ENCODE results near the gene AGPAT2. TPM values are rescaled to one million over a fixed set of nuclear protein-coding genes. Genes with fewer than 3 reads are reported as not detected.

Gene AGPAT2
- total and polyA plus RNA-seq, 2 experiments from 2014 or later, result 125 to 242 TPM

GRCh38 chr9:136726631-136727191, 39.5 kb upstream of the AGPAT2 start:
- H3K27ac ChIP-seq, result peak overlapping the region; percentile 73
- H3K4me3 ChIP-seq, result peak overlapping the region; percentile 99

GRCh38 chr9:136726118-136726517, 38.9 kb upstream of the AGPAT2 start:
- Histone ChIP-seq H4K20me1 (ENCODE audit: insufficient read depth, poor library complexity, severe bottlenecking) (peaks cover 64% of the 10 kb centered on the region), H3K9me3 (ENCODE audit: low read depth) (no peaks in the 10 kb centered on the region), H3K27ac (peak overlapping the region; percentile 73), H3K4me3 (peak overlapping the region; percentile 19), H3K36me3 (replicated peaks; ENCODE audit: insufficient read depth, low read depth) (no peaks in the 10 kb centered on the region), H3K9me2 (replicated peaks; ENCODE audit: insufficient read depth) (no peaks in the 10 kb centered on the region), H3K79me2 (peaks cover 53% of the 10 kb centered on the region), H3K27me3 (no peaks in the 10 kb centered on the region), H3K4me1 (ENCODE audit: insufficient read depth) (peaks cover 23% of the 10 kb centered on the region), H2AFZ (no peak overlapping the region), H3K4me2 (peak overlapping the region; percentile 98)
- 62% methylated on average over 16 of the region's 16 CpGs for WGBS (ENCODE audit: low lambda C conversion rate, missing lambda C conversion rate)
- TF ChIP-seq EZH2phosphoT487 (IDR thresholded peaks at IDR 0.05; ENCODE audit: low read depth, severe bottlenecking, unreplicated experiment), result no peak
- no peak for TF ChIP-seq CTCF (IDR thresholded peaks at IDR 0.05; ENCODE audit: poor library complexity)
- TF ChIP-seq EZH2 (IDR thresholded peaks at IDR 0.05; ENCODE audit: borderline replicate concordance), result no peak
- no peak for DNase-seq (ENCODE audit: low spot score)

More at GRCh38 chr9:136726631-136727191, 39.5 kb upstream of the AGPAT2 start:
- WGBS (ENCODE audit: low lambda C conversion rate, missing lambda C conversion rate), result 18% methylated on average over 18 of the region's 18 CpGs
- H3K9me2 ChIP-seq (replicated peaks; ENCODE audit: insufficient read depth), result no peaks in the 10 kb centered on the region
- peak overlapping the region; percentile 98 for H3K4me2 ChIP-seq
- peaks cover 23% of the 10 kb centered on the region for H3K4me1 ChIP-seq (ENCODE audit: insufficient read depth)
- H4K20me1 ChIP-seq (ENCODE audit: insufficient read depth, poor library complexity, severe bottlenecking), result peaks cover 58% of the 10 kb centered on the region
- peak; percentile 72 for DNase-seq (ENCODE audit: low spot score)
- no peaks in the 10 kb centered on the region for H3K9me3 ChIP-seq (ENCODE audit: low read depth)
- peaks cover 55% of the 10 kb centered on the region for H3K79me2 ChIP-seq
- no peaks in the 10 kb centered on the region for H3K36me3 ChIP-seq (replicated peaks; ENCODE audit: insufficient read depth, low read depth)
- TF ChIP-seq CTCF (IDR thresholded peaks at IDR 0.05; ENCODE audit: poor library complexity) (peak; percentile 50), EZH2phosphoT487 (IDR thresholded peaks at IDR 0.05; ENCODE audit: low read depth, severe bottlenecking, unreplicated experiment) (no peak), EZH2 (IDR thresholded peaks at IDR 0.05; ENCODE audit: borderline replicate concordance) (no peak)
- no peaks in the 10 kb centered on the region for H3K27me3 ChIP-seq
- no peak overlapping the region for H2AFZ ChIP-seq

GRCh38 chr9:136725612-136726011, 38.4 kb upstream of the AGPAT2 start:
- Histone ChIP-seq H3K79me2 (peaks cover 48% of the 10 kb centered on the region), H3K4me3 (peak overlapping the region; percentile 19), H3K36me3 (replicated peaks; ENCODE audit: insufficient read depth, low read depth) (no peaks in the 10 kb centered on the region), H3K27me3 (no peaks in the 10 kb centered on the region), H3K4me1 (ENCODE audit: insufficient read depth) (peaks cover 28% of the 10 kb centered on the region), H3K9me3 (ENCODE audit: low read depth) (no peaks in the 10 kb centered on the region), H4K20me1 (ENCODE audit: insufficient read depth, poor library complexity, severe bottlenecking) (peaks cover 65% of the 10 kb centered on the region), H3K27ac (peak overlapping the region; percentile 73), H3K4me2 (peak overlapping the region; percentile 98), H2AFZ (no peak overlapping the region), H3K9me2 (replicated peaks; ENCODE audit: insufficient read depth) (no peaks in the 10 kb centered on the region)
- DNase-seq (ENCODE audit: low spot score), result peak; percentile 65
- TF ChIP-seq EZH2phosphoT487 (IDR thresholded peaks at IDR 0.05; ENCODE audit: low read depth, severe bottlenecking, unreplicated experiment) (no peak), EZH2 (IDR thresholded peaks at IDR 0.05; ENCODE audit: borderline replicate concordance) (no peak), CTCF (IDR thresholded peaks at IDR 0.05; ENCODE audit: poor library complexity) (no peak)
- 39% methylated on average over 10 of the region's 10 CpGs for whole genome bisulfite sequencing (ENCODE audit: low lambda C conversion rate, missing lambda C conversion rate)
